DND-41 (cell line): Measurements from ENCODE around the gene TACC3.

Experiments used
- ATAC-seq: fragments of 200-7000 bp; cut with Tn5 transposase; 3 replicates; pipeline ENCODE4 v1.9.1; 2021; ENCODE audit warnings: low read depth; ENCODE audit not compliant: insufficient read depth
- DNase-seq: peaks from one replicate; pipeline ENCODE4 v3.0.0-alpha.2; 2020
- H2AFZ ChIP-seq: 2 replicates; pipeline ENCODE4 v1.6.0; 2012; ENCODE audit warnings: low read depth, low read length
- H3K27ac ChIP-seq: 2 replicates; pipeline ENCODE4 v1.5.1; 2012; ENCODE audit warnings: low read length, inconsistent platforms
- H3K27me3 ChIP-seq: fragments of 200-600 bp; sonication (generic); 2 replicates; pipeline ENCODE4 v1.6.0; 2012; ENCODE audit warnings: low read length, mild to moderate bottlenecking, inconsistent platforms; ENCODE audit not compliant: insufficient read depth, poor library complexity
- H3K36me3 ChIP-seq: 2 replicates; pipeline ENCODE4 v1.5.1; 2012; ENCODE audit warnings: low read length, inconsistent platforms; ENCODE audit not compliant: insufficient read depth
- H3K4me1 ChIP-seq: 2 replicates; pipeline ENCODE4 v1.5.1; 2012; ENCODE audit warnings: mild to moderate bottlenecking, low read length; ENCODE audit not compliant: insufficient read depth
- H3K4me2 ChIP-seq: 2 replicates; pipeline ENCODE4 v1.6.0; 2012; ENCODE audit warnings: mild to moderate bottlenecking, moderate library complexity, low read length, inconsistent platforms; ENCODE audit not compliant: insufficient read depth
- H3K4me3 ChIP-seq, 2 experiments: fragments of 200-600 bp in 1 of 2; shearing (Covaris generic) in 1 of 2; 2 replicates each; pipeline ENCODE4 v1.5.1; 2012 to 2016; ENCODE audit warnings: inconsistent platforms in 2 of 2, low read length in 2 of 2, mild to moderate bottlenecking in 2 of 2, low read depth in 1 of 2, moderate library complexity in 1 of 2
- H3K79me2 ChIP-seq: 2 replicates; pipeline ENCODE4 v1.6.0; 2012; ENCODE audit warnings: low read length, inconsistent platforms; ENCODE audit not compliant: insufficient read depth
- H3K9ac ChIP-seq: 2 replicates; pipeline ENCODE4 v1.6.0; 2012; ENCODE audit warnings: low read depth, mild to moderate bottlenecking, inconsistent platforms, low read length, moderate library complexity
- H3K9me3 ChIP-seq: 2 replicates; pipeline ENCODE4 v1.5.1; 2012; ENCODE audit warnings: low read length, moderate library complexity, mild to moderate bottlenecking, inconsistent platforms; ENCODE audit not compliant: insufficient read depth, severe bottlenecking
- H4K20me1 ChIP-seq: 2 replicates; pipeline ENCODE4 v1.6.0; 2012; ENCODE audit warnings: low read length; ENCODE audit not compliant: insufficient read depth
- CTCF ChIP-seq: IDR thresholded peaks from 2 replicates; pipeline ENCODE4 v1.5.1; 2012; ENCODE audit warnings: borderline replicate concordance, low read length, moderate library complexity, mild to moderate bottlenecking; ENCODE audit not compliant: poor library complexity, severe bottlenecking; ENCODE audit errors: extremely low read depth
- EZH2 ChIP-seq: IDR thresholded peaks from 3 replicates; pipeline ENCODE4 v1.6.1; 2012; ENCODE audit warnings: borderline replicate concordance, low read depth, mild to moderate bottlenecking, moderate library complexity, low read length, inconsistent platforms; ENCODE audit not compliant: severe bottlenecking

The TACC3 gene

DNA sequence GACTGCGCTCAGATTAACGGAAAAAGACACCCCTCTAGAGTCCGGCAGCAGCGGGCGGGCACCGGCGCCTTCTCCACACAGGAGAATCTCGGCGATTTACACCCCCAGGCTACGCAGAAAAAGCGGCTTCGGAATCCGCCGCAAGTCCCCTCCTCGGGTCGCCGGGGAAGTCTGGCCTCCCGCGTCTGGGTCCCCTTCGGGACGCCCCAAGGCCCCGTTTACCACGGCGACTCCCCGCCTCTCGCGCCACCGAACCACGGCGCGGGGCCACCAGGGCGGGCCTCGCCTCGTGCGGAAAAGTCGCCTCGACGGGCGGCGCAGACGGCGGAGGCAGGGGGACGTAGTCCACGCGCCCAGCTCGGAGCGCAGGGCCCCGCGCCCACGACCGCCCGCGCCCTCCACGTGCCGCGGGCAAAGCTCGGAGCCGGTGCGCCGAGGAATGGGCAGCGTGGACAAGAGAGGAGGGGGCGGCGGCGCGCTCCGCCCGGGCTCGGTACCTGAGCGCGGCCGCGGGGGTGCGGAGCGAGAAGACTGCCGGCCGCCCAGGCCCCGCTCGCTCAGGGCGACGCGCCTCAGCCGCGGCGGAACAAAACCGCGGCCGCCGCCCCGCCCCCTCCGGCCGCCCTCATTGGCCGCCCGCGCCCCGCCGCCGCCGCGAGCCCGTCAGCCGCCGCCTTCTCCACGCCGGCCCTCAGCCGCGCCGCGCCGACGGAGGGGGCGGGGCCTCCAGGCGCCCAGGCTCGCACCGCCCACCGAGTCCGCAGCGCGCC lies 37.4 kb upstream of the TACC3 start, which contains the start of gene FAM53A:
TSS of gene FAM53A (minus strand) at position 578 of the 770 bp plus-strand sequence. CDS start 15,572 bp downstream, outside the sequence.
- Histone ChIP-seq H3K27me3 (no peaks in the 10 kb centered on the region), H3K79me2 (no peaks in the 10 kb centered on the region), H3K4me1 (peaks cover 19% of the 10 kb centered on the region), H3K9me3 (no peaks in the 10 kb centered on the region), H3K4me3 (peak within 1 kb of the TSS; percentile 17 to 61; a peak in 2 of 4 replicates), H3K36me3 (no peaks in the 10 kb centered on the region), H2AFZ (peak within 1 kb of the TSS; percentile 92), H3K9ac (peak within 1 kb of the TSS; percentile 64), H4K20me1 (no peaks in the 10 kb centered on the region), H3K27ac (peak within 1 kb of the TSS; percentile 45; the same call in 1 of the 2 replicates), H3K4me2 (peak within 1 kb of the TSS; percentile 82)
- TF ChIP-seq CTCF (no peak), EZH2 (no peak)
- ATAC-seq: peak; percentile 94
- peak; percentile 89 for DNase-seq

DNA sequence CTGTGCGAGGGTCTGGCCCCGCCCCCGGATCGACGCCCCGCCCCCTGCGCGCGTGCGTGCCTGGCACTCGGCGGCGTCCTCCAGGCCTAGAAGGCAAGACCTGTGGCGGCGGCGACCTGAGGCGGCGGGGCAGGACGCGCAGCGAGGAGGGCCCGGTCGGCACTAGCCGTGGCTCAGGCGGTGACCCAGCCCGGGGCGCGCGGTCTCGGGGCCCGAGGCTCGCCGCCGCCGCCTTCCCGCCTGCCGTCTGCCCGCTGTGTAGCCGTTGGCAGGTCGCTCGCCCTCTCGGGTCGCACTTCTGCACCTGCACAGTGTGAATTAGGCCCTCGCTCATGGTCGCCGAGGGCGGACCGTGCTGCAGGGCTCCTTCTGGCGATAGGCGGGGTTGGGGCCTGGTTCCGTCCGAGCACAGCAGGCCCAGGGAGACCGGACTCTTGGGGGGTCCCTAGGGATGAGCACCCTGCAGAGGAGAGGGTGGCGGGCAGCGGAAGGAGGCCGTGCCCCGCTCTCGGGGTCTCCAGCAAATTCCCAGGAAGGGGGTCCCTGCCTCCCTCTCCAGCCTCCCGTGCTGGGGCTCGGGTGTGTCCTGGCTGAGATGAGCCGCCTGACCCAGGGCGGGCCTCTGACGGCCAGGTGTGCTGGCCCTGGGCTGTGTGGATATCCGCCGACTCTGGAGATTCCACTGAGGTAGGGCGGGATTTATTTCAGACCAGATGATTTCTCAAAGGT lies 36.7 kb upstream of the TACC3 start:
- no peaks in the 10 kb centered on the region for H3K27me3 ChIP-seq
- H3K4me1 ChIP-seq: peaks cover 19% of the 10 kb centered on the region
- no peak for DNase-seq
- peak overlapping the region in 1 of 2 experiments; percentile 61; a peak in 2 of 4 replicates for H3K4me3 ChIP-seq
- H2AFZ ChIP-seq: peak overlapping the region; percentile 53
- H3K27ac ChIP-seq: no peak overlapping the region
- no peak for TF ChIP-seq CTCF
- no peak for TF ChIP-seq EZH2
- no peaks in the 10 kb centered on the region for H3K36me3 ChIP-seq
- H3K79me2 ChIP-seq: no peaks in the 10 kb centered on the region
- H3K4me2 ChIP-seq: peak overlapping the region; percentile 82
- peak overlapping the region; percentile 33 for H3K9ac ChIP-seq
- ATAC-seq: no peak; the same call in 2 of the 3 replicates
- no peaks in the 10 kb centered on the region for H4K20me1 ChIP-seq
- H3K9me3 ChIP-seq: no peaks in the 10 kb centered on the region

DNA sequence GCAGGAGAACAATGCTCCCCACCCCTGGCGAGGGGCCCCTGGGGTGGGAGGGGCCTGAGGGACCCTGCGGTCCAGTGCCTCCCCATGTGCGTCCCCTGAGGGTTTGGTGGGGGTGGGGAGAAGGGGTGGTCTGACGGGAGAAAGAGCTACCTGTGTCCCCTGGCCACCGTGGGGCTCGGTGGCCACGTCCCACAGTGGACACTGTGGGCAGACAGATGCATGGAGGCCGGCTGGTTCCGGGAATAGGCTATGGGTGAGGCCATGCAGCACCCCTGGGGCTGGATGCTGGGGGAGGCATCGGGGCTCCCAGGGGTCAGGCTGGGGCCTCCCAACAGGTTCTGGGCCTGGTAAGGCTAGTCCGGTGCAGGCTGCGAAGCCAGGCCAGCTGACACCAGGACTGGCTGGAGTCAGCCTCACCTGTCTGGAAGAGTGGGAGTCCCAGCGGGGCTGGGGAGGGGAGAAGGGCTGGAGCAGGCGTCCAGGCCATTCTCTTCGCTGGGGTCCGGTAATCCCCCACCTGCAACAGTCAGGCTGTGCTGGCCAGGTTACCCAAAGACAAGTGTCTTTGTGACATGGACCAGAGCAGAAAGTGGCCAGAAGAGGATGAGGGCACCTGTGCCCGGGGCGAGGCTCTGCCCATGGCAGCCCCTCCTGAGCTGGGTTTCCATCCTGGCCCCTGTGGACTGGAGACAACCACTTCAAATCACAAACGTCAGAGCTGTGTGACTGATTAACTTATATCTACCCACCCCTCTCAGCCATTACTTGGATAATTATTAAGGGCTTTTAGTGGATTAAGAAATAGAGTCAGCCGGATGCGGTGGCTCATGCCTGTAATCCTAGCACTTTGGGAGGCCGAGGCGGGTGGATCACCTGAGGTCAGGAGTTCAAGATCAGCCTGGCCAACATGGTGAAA lies 35.8 kb upstream of the TACC3 start:
- no peaks in the 10 kb centered on the region for H3K9me3 ChIP-seq
- H4K20me1 ChIP-seq: no peaks in the 10 kb centered on the region
- peaks cover 3% of the 10 kb centered on the region for H3K36me3 ChIP-seq
- no peaks in the 10 kb centered on the region for H3K79me2 ChIP-seq
- no peaks in the 10 kb centered on the region for H3K27me3 ChIP-seq
- H3K27ac ChIP-seq: no peak overlapping the region
- H3K4me3 ChIP-seq: no peak overlapping the region
- no peak for TF ChIP-seq EZH2
- H3K4me1 ChIP-seq: peaks cover 19% of the 10 kb centered on the region
- no peak overlapping the region for H2AFZ ChIP-seq
- H3K4me2 ChIP-seq: peak overlapping the region; percentile 82; the same call in 1 of the 2 replicates
- no peak for DNase-seq
- H3K9ac ChIP-seq: no peak overlapping the region
- no peak for ATAC-seq
